NCI-H2171 (cell line): ENCODE measurements around the gene HOXD10.

ENCODE experiments used
- DNase-seq: peaks from one replicate; lab custom pipeline; 2025; lab: John Stamatoyannopoulos, UW

The HOXD10 gene

GRCh38 chr2:176164611-176165369 lies 48.2 kb downstream of the HOXD10 start:
- no peak for DNase-seq

- no peak for DNase-seq
Observed at GRCh38 chr2:176165370-176166050, 48.9 kb downstream of the HOXD10 start.

- no peak for DNase-seq
Observed at GRCh38 chr2:176166272-176166671, 49.7 kb downstream of the HOXD10 start.

- no peak for DNase-seq
Observed at GRCh38 chr2:176167398-176167797, 50.8 kb downstream of the HOXD10 start.

- DNase-seq = no peak
Observed at GRCh38 chr2:176169181-176169580, 52.6 kb downstream of the HOXD10 start.
